GM10847 (cell line): ENCODE measurements around the gene MAN2A2.
A peak's percentile ranks its signal among the peaks of the same experiment; 100 is the strongest.

Source experiments
- POLR2A ChIP-seq: IDR thresholded peaks from 2 replicates; pipeline ENCODE4 v1.6.1; 2011; ENCODE audit not compliant: insufficient read length; ENCODE audit errors: extremely low read depth

The MAN2A2 gene

DNA sequence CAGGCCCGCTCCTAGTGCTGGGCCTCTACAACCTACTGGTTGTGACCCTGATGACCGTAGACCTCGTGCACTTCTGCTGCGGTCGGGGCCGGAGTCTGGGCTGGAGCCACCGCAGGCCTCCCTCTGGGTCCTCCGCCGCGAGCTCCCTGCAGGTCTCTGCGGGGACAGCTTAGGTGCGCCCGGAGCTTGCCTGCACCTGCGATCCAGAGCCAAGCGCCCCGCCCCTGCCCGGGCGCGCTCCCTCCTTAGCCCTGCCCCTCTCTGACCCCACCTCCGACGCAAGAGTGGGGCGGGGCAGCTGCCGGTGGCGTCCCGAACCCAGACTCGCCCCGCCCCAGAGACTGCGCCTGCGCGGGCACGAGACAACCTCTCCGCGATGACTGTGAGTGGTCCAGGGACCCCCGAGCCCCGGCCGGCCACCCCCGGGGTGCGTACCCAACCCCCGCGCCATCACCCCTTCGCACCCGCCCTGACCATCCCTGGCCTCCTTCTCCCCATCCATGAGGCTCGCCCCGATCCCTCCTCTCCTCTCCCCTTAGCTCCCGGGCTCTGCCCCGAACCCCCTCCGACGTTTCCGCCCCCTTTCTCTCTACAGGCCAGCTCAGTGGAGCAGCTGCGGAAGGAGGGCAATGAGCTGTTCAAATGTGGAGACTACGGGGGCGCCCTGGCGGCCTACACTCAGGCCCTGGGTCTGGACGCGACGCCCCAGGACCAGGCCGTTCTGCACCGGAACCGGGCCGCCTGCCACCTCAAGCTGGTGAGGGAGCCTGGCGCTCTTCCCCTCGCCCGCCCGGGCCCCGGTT, 32.0 kb downstream of the MAN2A2 start, which contains the start of gene UNC45A:
Gene UNC45A, plus strand, starts transcription at position 337 of the 803 bp plus-strand sequence. Its CDS starts 40 bp downstream, at position 377.
- peak; percentile 29 for TF ChIP-seq POLR2A

GRCh38 chr15:90936823-90937222, 33.7 kb downstream of the MAN2A2 start:
- no peak for TF ChIP-seq POLR2A

DNA sequence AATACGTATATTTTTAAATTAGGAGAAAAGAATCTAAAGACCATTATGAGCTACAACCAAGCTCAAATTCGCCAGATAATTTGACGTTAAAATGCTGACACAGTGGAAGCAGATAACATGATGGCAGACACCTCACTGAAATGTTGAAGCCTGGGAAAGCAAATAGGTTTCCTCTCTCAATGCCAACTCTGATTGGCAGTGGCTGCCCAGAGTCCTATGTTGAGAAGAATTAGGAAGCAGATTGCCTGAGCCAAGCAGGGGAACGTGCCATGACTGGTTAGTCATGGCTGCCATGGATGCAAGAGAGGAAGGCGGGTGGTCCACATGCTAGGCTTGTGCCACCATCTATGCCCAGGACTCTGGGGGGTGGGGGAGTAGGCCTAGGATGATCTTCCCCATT, 35.2 kb downstream of the MAN2A2 start:
- TF ChIP-seq POLR2A, result no peak

DNA sequence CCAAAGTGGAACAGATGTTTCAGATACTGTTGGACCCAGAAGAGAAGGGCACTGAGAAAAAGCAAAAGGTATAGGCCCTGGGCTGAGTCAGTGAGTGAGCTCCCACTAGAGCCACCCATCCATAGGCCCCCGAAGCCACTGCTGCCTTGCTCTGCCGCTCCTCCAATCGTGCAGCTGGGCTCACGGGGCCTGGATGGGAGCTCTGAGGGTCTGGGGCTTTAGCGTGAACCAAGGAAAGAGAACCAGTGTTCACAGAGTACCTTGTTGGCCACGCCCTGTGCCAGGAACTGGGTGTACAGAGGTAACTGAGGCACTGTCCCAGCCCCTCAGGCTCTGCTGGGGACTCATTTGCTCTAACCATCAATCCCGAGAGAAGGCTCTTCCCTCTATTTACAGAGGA, 36.7 kb downstream of the MAN2A2 start:
- TF ChIP-seq POLR2A, result no peak

DNA sequence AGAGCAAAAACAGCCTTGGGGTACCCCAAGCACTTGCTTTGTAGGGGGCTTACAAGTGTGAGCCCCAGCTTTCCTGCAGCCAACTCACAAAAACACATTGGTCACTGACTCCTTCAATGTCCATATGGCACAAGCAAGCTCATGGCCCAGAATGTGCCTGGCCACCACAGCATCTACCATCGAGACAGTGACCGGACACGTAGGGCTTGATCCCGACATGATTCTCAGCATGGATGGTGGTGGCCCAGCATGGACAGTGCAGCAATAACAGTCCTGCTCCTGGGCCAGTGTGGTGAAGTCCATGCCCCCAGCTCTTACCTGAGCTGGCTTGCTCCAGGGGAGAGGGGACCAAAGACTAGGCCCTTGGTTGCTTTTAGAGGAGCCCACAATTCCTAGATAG, 37.9 kb downstream of the MAN2A2 start:
- no peak for TF ChIP-seq POLR2A

- no peak for TF ChIP-seq POLR2A
Measured at GRCh38 chr15:90942354-90943120, 39.4 kb downstream of the MAN2A2 start.

GRCh38 chr15:90945091-90945490, 42.0 kb downstream of the MAN2A2 start:
- no peak for TF ChIP-seq POLR2A

GRCh38 chr15:90946538-90946937, 43.4 kb downstream of the MAN2A2 start:
- no peak for TF ChIP-seq POLR2A

DNA sequence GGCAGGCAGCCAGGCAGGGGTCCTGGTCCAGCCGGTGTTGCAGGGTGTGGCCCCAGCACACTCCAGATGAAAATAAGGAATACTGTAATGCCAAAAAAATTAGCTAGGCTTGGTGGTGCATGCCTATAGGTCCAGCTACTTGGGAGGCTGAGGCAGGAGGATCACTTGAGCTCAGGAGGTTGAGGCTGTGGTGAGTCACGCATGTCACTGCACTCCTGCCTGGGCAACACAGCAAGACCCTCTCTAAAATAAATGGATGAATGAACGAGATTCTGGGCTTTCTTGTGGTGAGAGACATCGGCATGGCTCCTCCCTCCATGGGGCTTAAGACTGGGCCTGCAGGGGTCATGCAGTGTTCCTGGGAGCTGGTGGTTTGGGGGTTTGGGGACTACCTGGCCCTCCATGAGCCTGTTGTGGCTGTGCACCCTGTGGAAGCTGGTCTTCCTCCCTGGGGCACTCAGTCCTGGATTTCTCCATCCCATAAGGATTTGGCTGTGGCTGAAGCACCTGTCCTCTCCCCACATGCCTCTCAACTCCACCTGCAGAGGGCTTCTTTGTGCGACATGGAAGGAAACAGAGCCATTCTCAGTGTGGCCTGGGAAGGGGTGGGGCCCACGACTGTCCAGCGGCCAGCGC, 44.0 kb downstream of the MAN2A2 start:
- TF ChIP-seq POLR2A, result no peak

DNA sequence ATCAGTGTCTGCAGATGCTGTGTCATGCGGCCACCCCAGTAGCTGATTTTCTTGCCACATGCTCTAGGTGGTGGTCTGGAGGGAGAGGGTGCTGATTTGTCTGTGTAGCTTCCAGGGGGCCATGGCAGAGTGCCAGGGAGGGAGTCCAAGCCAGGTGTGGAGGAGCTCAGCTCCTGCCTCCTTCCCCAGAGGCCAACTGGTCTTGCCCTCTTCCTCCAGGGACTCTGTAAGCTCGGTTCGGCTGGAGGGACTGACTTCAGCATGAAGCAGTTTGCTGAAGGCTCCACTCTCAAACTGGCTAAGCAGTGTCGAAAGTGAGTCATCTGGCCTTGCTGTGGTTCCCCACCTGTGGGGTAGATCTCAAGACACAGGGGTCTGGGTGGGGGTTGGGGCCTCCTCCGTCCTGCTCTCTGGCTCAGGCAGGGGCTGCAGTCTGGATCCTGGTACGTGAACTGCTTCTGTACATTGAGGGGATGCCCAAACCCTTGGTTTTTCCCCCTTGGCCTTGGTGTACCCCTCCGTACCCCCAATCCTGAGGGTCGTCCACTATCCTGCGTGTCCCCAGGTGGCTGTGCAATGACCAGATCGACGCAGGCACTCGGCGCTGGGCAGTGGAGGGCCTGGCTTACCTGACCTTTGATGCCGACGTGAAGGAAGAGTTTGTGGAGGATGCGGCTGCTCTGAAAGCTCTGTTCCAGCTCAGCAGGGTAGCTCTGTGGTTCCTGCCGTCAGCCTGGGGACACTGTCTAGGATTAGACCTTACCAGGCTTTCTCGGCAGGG, 44.7 kb downstream of the MAN2A2 start:
- no peak for TF ChIP-seq POLR2A

GRCh38 chr15:90948506-90948905, 45.4 kb downstream of the MAN2A2 start:
- TF ChIP-seq POLR2A, result no peak

DNA sequence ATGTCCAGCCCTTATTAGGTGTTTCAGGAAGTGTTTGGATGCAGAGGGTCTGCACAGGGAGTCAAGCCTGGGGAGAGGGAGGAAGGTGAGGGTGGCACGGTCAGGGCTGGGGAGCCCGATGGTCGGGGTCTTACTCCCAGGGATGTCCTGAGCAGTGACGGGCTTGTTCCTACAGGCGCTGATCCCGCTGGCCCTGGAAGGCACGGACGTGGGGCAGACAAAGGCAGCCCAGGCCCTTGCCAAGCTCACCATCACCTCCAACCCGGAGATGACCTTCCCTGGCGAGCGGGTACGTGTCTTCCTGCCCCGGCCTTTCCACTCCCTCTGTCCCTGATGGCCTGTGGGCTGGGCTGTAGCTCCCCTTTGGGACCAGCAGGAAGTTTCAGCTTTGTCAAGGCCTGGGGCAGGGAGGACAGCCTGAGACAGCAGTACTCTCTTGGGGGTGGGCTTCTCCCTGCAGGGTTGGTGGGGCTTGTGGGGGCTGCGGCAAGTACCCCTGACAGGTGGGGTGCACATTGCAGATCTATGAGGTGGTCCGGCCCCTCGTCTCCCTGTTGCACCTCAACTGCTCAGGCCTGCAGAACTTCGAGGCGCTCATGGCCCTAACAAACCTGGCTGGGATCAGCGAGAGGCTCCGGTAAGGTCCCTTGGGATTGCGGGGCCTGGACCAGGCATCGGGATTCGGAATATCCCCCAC, 47.0 kb downstream of the MAN2A2 start:
- TF ChIP-seq POLR2A, result no peak

DNA sequence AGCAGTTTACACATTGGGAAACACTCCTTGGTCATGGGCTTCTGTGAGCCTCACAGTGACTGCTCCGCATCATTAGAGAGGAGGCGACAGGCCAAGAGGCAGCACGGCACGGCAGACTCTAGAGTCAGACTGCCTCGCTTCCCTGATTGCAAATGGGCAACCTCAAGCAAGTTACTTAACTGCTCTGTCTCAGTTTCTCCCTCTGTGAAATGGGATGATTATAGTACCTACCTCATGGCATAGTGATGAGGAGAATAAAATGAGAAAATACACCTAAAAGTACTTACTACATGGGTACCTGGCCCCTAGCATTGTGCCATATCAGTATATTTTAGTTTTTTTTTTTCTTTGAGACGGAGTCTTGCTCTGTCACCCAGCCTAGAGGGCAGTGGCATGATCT, 47.6 kb downstream of the MAN2A2 start:
- TF ChIP-seq POLR2A, result no peak

- no peak for TF ChIP-seq POLR2A
Measured at GRCh38 chr15:90952901-90953677, 50.0 kb downstream of the MAN2A2 start.
